HG03565 (cell line): ENCODE results near the gene AKAP12.
"Not testable (repeated sequence)": the region's sequence is repeated elsewhere in the genome, so short reads cannot be mapped to it uniquely, and the experiment has no call there.

ENCODE experiments used
- ATAC-seq: cut with Tn5 transposase; IDR thresholded peaks from one replicate; pipeline ENCODE4 v1.9.1; 2021; ENCODE audit warnings: mild to moderate bottlenecking, moderate library complexity; ENCODE audit not compliant: unreplicated experiment

AKAP12 gene

GRCh38 chr6:151307501-151307900 is 67.7 kb downstream of the AKAP12 start:
- ATAC-seq, result no peak

DNA sequence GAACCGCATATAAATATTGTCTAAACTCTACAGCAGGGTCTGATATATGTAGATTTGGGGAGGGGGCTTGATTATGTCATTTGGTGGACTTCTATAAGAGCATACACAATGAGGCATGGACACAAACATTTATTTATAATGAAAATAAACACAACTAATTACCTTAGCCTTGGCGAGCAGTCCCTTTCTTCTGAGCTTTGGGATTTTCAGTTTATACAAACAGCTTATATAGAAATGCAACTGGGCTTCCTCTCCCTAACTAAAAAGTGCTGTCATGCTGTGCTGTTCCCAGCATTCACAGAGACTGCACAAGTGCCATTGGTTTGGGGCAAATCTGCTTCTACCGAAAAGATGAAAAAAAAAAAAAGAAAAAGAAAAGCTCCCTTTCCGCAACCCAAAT is 69.9 kb downstream of the AKAP12 start:
- no peak for ATAC-seq

- ATAC-seq, result no peak
Observed at GRCh38 chr6:151310279-151310678, 70.5 kb downstream of the AKAP12 start.

DNA sequence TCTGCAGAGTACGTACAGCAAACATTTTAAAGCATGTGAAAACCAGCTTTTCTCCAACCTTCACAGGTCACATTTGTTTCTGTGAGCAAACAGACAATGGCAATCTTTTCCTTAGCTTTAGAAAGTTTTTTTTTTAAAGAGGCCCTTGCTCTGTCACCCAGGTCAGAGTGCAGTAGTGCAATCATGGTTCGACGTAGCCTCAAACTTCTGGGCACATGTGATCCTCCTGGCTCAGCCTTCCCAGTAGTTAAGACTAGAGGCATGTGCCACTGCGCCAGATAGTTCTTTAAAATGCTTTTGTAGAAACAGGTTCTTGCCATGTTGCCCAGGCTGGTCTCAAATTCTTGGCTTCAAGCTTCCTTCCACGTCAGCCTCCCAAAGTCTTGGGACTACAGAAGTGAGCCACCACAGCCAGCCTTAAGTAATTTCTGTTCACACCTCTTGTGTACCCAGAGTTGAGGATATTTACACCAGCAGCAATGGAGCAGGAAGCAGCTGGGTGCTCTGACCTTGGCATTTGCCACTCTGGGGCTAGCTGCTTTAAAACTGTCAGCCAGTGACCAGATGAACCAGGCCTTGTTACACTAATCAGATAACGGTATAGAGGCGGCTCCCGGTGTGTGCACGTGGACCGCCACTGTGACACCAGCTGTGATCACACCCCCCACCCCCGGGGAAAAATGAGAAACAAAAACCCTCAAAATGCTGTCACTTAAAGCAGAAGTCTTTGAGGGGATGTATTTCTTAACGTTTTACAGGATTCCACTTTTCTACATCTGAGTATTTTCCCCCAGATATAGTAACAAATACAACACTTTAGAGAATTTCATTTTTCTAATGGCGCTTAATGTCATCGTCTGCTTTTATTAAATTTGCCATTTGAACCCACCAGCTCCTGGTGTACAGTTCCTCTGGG is 71.3 kb downstream of the AKAP12 start:
- ATAC-seq, result no peak

- no peak for ATAC-seq
Observed at GRCh38 chr6:151313066-151313491, 73.3 kb downstream of the AKAP12 start.

DNA sequence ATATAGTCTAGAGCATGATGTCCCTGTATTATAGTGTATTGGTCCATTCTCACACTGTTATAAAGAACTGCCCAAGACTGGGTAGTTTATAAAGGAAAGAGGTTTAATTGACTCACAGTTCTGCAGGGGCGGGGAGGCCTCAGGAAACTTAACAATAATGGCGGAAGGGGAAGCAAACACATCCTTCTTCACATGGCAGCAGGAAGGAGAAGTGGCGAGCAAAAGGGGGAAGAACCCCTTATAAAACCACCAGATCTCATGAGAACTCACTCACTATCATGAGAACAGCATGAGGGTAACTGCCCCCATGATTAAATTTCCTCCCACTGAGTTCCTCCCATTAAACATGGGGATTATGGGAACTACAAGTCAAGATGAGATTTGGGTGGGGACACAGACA is 75.9 kb downstream of the AKAP12 start:
- ATAC-seq, result not testable (repeated sequence)

DNA sequence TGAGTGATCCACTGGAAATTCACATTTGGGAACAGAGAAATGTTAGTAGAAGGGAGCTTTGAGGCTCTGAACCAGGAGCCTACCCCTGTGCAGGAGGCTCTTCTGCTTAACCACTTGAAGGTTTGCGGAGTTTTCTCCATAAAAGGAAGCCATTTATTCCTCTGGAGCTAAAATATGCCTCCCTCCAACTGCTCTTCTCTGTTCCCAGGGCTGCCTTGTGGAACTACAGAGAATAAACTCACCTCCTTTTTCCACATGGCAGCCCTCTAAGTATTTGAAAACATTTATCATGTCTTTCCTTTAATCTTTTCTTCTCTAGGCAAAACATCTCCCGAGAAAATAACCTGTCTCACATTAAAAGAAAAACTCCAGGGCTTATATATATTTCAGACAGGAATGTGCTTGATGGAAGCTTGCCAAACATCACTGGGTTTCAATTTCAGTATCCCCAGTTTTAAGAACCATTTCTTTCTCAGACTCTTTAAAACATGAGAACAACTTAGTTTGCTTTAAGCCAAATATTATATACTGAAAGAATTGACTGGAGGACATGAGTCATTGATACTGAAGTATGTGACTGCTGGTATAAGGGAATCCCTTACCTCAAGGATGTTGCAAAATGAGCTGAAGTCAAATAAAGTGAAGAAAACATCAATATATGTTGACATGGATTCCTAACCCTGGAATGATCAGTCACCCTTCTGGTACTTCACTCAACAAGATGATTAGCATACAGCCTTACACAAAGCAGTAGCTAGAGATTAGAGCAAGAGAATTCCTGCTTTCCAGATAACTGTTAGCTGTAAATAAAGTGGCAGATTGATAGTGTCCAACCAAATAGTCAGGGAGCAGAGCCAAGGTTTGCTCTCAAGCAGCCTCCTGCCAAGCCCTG is 77.6 kb downstream of the AKAP12 start:
- no peak for ATAC-seq

- no peak for ATAC-seq
Observed at GRCh38 chr6:151317995-151318365, 78.2 kb downstream of the AKAP12 start.

- no peak for ATAC-seq
Observed at GRCh38 chr6:151320140-151320539, 80.4 kb downstream of the AKAP12 start.

GRCh38 chr6:151321438-151321837 is 81.7 kb downstream of the AKAP12 start:
- no peak for ATAC-seq

- no peak for ATAC-seq
Observed at GRCh38 chr6:151322570-151322969, 82.8 kb downstream of the AKAP12 start.

GRCh38 chr6:151323791-151324487 is 84.2 kb downstream of the AKAP12 start:
- ATAC-seq, result no peak

- ATAC-seq, result no peak
Observed at GRCh38 chr6:151324488-151324825, 84.7 kb downstream of the AKAP12 start.

- no peak for ATAC-seq
Observed at GRCh38 chr6:151325075-151326050, 85.6 kb downstream of the AKAP12 start.

DNA sequence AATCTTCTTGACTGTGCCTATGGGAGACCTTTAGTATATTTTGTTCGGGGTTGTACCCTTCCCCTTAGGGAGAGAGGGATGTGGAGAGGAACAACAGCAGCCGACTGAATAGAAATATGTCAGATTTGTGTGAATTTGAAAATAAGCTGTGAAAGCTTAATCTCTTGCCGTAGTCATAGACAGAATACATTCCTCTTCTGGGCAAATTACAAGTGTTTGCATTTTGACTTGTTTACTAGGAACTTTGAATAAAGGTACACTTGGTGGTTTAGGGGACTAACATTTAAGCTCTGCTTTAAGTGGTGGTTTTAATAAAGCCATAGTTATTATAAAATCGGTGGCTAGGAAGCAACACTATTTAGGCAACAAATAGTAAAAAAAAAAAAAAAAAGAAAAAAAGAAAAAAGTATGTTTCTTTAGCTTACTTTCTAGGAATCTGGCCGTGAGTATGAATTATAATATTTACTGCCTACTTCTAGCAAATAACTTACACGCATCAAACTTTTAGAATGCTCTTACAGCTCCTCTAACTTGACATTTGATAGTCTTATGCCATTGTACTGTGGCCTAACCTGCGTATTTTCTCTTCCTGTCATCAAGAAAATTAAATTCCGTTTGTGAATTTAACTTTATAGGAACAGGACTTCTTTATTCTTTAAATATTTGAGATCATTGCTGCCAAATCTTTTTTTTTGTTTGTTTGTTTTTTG is 86.5 kb downstream of the AKAP12 start:
- no peak for ATAC-seq

DNA sequence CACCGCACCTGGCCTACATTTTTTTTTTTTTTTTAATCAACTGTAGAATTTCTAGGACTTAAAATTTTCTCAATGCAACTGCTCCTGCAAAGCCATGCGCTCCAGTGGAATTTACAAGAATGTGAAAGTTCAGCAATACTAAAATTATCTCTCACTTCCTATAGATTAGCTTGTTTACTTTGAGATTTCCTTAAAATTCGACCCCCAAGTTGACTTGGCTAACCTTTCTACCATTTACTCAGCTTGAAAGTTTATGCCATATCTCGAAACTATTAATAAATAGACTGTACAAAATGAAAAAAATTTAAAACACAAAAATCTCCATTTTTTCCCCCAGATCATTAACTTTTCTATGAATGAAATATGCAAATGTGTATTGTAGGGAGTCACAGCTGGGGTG is 87.3 kb downstream of the AKAP12 start:
- ATAC-seq, result no peak

GRCh38 chr6:151330130-151330696 is 90.4 kb downstream of the AKAP12 start:
- no peak for ATAC-seq

DNA sequence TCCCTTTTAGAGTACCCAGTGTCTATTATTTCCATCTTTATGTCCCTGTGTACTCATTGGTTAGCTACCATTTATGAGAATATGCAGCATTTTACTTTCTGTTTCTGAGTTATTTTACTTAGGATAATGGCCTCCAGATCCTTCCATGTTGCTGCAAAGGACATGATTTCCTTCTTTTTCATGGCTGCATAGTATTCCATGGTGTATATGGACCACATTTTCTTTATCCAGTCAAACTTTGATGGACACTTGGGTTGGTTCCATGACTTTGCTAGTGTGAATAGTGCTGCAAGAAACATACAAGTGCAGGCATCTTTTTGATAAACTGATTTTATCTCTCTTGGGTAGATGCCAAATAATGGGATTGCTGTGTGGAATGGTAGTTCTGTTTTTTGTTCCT is 96.2 kb downstream of the AKAP12 start:
- ATAC-seq, result no peak

GRCh38 chr6:151338651-151339200 is 99.0 kb downstream of the AKAP12 start:
- ATAC-seq, result no peak
